ENCODE measurements around the gene TNFSF12. TPM values are rescaled to one million over a fixed set of nuclear protein-coding genes. Genes with fewer than 3 reads are reported as not detected.

Gene TNFSF12
- total and polyA plus RNA-seq, 9 of the 15 experiments (the other 6 are each of a cell fraction or from before 2014, with no cell fraction given) = 0.03 to 0.95 (median 0.19) TPM; not detected in 3

- TF ChIP-seq, protein P1, sequence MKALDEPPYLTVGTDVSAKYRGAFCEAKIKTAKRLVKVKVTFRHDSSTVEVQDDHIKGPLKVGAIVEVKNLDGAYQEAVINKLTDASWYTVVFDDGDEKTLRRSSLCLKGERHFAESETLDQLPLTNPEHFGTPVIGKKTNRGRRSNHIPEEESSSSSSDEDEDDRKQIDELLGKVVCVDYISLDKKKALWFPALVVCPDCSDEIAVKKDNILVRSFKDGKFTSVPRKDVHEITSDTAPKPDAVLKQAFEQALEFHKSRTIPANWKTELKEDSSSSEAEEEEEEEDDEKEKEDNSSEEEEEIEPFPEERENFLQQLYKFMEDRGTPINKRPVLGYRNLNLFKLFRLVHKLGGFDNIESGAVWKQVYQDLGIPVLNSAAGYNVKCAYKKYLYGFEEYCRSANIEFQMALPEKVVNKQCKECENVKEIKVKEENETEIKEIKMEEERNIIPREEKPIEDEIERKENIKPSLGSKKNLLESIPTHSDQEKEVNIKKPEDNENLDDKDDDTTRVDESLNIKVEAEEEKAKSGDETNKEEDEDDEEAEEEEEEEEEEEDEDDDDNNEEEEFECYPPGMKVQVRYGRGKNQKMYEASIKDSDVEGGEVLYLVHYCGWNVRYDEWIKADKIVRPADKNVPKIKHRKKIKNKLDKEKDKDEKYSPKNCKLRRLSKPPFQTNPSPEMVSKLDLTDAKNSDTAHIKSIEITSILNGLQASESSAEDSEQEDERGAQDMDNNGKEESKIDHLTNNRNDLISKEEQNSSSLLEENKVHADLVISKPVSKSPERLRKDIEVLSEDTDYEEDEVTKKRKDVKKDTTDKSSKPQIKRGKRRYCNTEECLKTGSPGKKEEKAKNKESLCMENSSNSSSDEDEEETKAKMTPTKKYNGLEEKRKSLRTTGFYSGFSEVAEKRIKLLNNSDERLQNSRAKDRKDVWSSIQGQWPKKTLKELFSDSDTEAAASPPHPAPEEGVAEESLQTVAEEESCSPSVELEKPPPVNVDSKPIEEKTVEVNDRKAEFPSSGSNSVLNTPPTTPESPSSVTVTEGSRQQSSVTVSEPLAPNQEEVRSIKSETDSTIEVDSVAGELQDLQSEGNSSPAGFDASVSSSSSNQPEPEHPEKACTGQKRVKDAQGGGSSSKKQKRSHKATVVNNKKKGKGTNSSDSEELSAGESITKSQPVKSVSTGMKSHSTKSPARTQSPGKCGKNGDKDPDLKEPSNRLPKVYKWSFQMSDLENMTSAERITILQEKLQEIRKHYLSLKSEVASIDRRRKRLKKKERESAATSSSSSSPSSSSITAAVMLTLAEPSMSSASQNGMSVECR (CRISPR knock-in tag; IDR thresholded peaks at IDR 0.05) = no peak
- TF ChIP-seq ZNF140 (CRISPR knock-in tag; IDR thresholded peaks at IDR 0.05) (no peak), ZNF121 (CRISPR knock-in tag; conservative IDR thresholded peaks at IDR 0.05) (no peak), KLF6 (CRISPR knock-in tag; IDR thresholded peaks at IDR 0.05; ENCODE audit: borderline replicate concordance) (no peak), MAZ (CRISPR knock-in tag; conservative IDR thresholded peaks at IDR 0.05 in 1 of 2, IDR thresholded peaks at IDR 0.05 in 1 of 2) (0 out of 4 replicates have a peak, but pooled peaks of 1 of the 2 experiments have one; percentile 35), MLX (CRISPR knock-in tag; conservative IDR thresholded peaks at IDR 0.05) (no peak), EGR1 (conservative IDR thresholded peaks at IDR 0.05) (no peak), SIN3B (IDR thresholded peaks at IDR 0.05; ENCODE audit: low read depth) (no peak), MCM2 (IDR thresholded peaks at IDR 0.05; ENCODE audit: low read depth) (no peak), NCOR1 (IDR thresholded peaks at IDR 0.05) (peak; percentile 47; the same call in 1 of the 2 replicates), CTBP1 (IDR thresholded peaks at IDR 0.05; ENCODE audit: borderline replicate concordance) (peak; percentile 82), FOSL1 (tag; conservative IDR thresholded peaks at IDR 0.05) (peak; percentile 63), MTA1 (IDR thresholded peaks at IDR 0.05; ENCODE audit: borderline replicate concordance) (0 out of 2 replicates have a peak, but pooled peaks have one; percentile 26), FOXJ2 (tag; IDR thresholded peaks at IDR 0.05) (no peak), TOE1 (IDR thresholded peaks at IDR 0.05; ENCODE audit: borderline replicate concordance) (no peak), TOE1 (CRISPR knock-in tag; IDR thresholded peaks at IDR 0.05; ENCODE audit: borderline replicate concordance, low read depth) (no peak), ETV1 (tag; conservative IDR thresholded peaks at IDR 0.05; ENCODE audit: low read depth) (no peak), ARID1B (IDR thresholded peaks at IDR 0.05) (peak; percentile 78), MAFG (tag; conservative IDR thresholded peaks at IDR 0.05) (peak; percentile 81), DPF2 (IDR thresholded peaks at IDR 0.05) (peak; percentile 74), ZNF830 (CRISPR knock-in tag; IDR thresholded peaks at IDR 0.05) (no peak)
- TF ChIP-seq, protein P2, sequence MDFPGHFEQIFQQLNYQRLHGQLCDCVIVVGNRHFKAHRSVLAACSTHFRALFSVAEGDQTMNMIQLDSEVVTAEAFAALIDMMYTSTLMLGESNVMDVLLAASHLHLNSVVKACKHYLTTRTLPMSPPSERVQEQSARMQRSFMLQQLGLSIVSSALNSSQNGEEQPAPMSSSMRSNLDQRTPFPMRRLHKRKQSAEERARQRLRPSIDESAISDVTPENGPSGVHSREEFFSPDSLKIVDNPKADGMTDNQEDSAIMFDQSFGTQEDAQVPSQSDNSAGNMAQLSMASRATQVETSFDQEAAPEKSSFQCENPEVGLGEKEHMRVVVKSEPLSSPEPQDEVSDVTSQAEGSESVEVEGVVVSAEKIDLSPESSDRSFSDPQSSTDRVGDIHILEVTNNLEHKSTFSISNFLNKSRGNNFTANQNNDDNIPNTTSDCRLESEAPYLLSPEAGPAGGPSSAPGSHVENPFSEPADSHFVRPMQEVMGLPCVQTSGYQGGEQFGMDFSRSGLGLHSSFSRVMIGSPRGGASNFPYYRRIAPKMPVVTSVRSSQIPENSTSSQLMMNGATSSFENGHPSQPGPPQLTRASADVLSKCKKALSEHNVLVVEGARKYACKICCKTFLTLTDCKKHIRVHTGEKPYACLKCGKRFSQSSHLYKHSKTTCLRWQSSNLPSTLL (IDR thresholded peaks at IDR 0.05) = no peak
Observed at GRCh38 chr17:7580604-7581575, 32.0 kb downstream of the TNFSF12 start (continued).
